Activated gamma-delta T cell treated with Interleukin-2 at 50 U/mL for 16 hours (primary cell): ENCODE results near the gene DCAF10.
"Not testable (repeated sequence)": the region's sequence is repeated elsewhere in the genome, so short reads cannot be mapped to it uniquely, and the experiment has no call there.

Experiments used
- DNase-seq: peaks from one replicate; pipeline ENCODE4 v3.0.0-alpha.2; 2020

DCAF10 gene

DNA sequence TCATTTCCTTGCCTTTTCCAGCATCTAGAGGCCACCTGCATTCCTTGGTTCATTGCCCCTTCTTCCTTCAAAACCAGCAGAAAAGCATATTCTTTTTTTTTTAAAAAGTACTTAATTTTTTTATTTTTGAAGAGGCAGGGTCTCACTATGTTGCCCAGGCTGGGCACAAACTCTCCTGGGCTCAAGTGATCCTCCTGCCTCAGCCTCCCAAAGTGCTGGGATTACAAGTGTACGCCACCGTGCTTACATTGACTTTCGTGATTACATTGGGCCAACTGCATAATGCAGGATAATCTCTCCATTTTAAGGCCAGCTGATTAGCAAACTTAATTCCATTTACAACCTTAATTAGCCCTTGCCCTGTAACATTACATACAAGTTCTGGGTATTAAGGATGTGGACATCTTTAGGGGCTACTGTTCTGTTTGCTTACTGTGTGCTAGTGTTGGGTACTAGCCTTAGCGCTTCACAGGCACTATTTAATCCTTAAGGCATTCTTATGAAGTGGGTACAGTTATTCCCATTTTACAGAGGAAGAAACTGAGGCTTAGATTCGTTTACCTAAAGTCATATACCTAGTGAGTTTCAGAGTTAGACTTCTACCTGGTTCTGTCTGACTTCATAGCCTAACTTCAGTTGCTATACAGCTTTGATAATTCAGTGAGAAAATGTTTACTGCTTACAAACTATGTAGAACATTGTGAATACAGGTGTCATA is 69.6 kb downstream of the DCAF10 start:
- DNase-seq = no peak

GRCh38 chr9:37870799-37871176 is 70.2 kb downstream of the DCAF10 start:
- DNase-seq = no peak

DNA sequence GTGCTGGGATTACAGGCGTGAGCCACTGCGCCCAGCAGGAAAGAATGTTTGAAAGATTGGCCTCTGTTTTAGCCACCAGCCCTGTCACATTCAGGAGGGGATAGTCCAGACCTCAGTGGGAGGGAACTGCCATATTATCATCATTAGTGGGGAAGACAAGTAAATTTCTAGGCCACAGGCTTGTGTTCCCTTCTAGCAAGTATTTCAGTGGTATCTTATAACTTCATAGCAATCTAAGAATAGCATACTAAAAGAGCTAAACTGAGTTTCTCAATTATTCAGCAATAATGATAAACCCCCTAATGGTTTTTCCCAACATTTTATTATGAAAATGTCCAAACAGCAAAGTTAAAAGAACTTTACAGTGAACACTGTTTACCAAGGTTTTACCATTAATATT is 73.4 kb downstream of the DCAF10 start:
- DNase-seq = no peak

DNA sequence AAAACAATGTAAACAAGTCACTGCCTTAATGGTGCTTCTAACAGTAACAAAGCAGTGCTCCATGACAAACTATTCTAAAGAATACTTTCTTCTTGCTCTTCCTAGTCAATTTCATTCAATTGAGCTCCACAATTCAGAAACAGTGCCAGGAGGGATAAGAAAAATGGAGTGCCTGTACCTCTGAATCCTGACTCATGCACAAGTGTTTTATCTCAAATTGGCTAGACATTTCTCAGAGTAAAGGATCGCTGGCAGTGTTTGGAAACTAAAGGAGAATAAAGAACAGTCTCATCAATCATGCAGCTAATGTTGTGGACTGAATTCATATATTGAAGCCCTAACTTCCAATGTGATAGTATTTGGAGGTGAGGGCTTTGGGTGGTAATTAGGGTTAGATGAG is 75.8 kb downstream of the DCAF10 start:
- DNase-seq = no peak

DNA sequence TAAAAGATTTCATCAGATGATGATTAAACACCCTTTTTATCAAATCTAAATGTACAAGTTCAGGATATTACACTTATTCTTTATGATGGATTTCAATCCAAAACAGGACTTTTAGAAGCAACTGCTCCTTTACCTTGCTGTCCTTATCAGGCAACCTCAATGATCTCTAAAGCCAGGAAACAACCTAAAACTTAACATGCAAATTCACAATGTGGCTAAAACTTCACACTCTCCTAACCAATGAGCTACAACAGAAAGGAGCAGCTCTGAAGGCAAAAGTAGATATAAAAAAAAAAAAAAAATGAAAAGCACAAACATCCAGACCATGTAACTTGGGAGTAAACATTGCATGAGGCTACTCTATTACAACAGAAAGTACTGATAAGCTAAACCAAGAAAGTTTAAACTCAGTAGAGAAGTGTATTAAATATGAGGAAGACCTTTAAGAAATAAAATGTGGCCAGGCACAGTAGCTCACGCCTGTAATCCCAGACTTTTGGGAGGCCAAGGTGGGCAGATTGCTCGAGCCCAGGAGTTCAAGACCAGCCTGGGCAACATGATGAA is 80.4 kb downstream of the DCAF10 start:
- no peak for DNase-seq

- DNase-seq = not testable (repeated sequence)
Measured at GRCh38 chr9:37887977-37888583, 87.5 kb downstream of the DCAF10 start.

- no peak for DNase-seq
Measured at GRCh38 chr9:37889536-37889935, 88.9 kb downstream of the DCAF10 start.

DNA sequence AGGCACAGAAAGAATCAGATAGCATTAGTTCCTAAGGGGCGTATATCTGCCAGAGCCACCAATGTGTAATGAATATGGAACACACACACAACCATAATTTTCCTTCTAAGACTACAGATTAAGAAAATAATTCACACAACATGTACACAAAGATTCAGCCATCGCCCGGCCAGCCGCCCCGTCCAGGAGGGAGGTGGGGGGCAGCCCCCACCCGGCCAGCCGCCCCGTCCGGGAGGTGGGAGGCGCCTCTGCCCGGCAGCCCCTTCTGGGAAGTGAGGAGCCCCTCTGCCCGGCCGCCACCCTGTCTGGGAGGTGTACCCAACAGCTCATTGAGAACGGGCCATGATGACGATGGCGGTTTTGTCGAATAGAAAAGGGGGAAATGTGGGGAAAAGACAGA is 90.4 kb downstream of the DCAF10 start:
- DNase-seq = not testable (repeated sequence)

- DNase-seq = no peak
Measured at GRCh38 chr9:37892063-37892462, 91.5 kb downstream of the DCAF10 start.

DNA sequence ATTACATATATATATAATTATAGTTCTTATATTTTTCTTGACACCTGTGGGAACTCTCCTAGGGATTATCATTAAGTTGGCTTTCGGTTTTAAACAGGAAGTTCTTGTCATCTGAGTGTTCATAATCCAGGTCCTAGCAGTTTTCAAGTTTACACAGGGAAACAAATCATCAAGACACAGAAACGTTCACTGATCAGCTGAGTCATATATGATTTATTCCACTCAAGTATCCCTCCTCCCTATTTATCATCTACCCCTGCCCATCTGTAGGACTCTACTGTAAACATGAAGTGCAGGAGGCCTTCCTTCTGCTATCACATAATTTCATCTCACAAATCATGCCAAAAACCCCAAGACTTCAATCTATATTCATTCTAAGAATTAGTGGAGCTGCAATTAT is 97.1 kb downstream of the DCAF10 start:
- no peak for DNase-seq

- no peak for DNase-seq
Measured at GRCh38 chr9:37899041-37899440, 98.4 kb downstream of the DCAF10 start.

DNA sequence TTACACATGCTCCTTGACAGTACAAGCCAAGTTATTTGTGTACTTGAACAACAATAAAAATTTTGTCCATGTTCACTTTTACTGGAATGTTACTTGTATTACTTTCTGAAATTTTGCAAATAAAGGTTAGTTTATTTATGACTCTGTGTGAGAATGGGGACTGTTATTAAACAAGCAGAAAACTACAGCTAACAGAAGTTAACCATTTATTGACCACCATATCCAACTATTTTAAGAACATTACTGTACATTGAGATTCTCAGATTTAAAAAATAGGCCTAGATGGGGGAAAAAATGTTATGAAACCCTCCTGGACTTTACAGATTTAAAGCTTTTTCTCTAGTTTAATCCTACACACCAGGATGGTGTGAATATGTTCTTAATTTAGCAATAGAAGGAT is 101.5 kb downstream of the DCAF10 start:
- no peak for DNase-seq

DNA sequence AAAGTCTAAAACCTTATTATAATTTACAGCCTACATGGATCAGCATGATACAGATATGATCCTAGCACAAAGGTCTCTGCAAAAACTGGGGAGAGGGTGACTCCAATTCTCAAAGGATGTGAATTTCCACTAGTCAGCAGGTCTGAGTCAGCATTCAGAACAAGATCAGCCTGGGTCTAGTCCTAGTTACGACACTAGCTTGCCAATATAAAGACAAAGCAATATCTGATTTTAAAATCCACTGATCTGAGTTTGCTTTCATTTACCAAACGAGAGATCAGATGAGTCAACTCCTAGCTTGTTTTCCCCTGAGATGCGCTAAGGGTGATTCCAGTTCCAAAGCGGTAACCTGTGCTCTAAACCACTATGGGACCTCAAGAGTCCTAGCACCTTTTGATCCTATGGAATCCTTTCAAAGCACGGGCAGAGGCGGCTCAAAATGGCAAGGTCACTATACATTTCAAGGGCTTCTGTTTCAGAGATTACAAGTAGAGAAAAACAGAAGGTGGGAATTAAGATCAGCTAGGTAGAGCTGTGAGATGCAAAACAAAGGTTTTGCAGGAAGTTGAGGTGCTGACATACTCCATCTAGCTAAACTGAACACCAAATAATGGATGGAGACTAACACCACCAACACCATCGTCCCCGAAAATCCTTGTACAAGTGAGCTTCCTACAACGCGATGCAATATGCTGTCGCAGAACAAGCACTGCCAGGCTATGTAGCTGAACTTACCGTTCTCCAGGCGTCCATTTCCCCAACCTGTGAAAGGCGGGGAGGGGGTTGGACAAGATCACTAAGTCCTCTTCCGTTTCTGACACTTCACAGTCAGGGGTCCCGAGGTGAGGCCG is 102.4 kb downstream of the DCAF10 start:
- DNase-seq = no peak

- DNase-seq = peak; percentile 97
Measured at GRCh38 chr9:37903647-37904444, 103.2 kb downstream of the DCAF10 start, which contains the start of gene SLC25A51. Gene SLC25A51, minus strand, starts transcription at chr9:37904127. Its CDS starts 15,577 bp downstream, at chr9:37888550.

- DNase-seq = no peak
Measured at GRCh38 chr9:37904445-37905130, 104.0 kb downstream of the DCAF10 start.

- DNase-seq = no peak
Measured at GRCh38 chr9:37905131-37905505, 104.5 kb downstream of the DCAF10 start.

DNA sequence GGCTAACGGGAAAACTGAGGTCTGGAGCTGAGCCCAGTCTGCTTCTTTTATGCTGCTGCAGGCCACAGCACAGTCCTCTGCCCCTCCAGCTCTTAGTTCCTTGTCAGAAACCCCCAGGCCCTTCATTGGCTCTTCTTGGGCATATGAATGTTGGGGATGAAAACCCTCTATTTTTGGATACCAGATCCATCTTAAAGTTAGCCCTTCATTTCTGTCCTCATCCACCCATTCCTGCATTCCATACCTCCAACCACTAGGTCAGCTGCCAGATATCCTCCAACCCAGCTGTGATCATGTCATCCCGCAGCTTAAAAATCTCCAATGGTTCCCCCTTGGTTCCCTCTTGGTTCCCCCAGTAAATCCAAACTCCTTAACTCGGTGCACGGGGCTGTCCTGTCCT is 105.2 kb downstream of the DCAF10 start:
- no peak for DNase-seq

- DNase-seq = no peak
Measured at GRCh38 chr9:37906312-37907239, 106.0 kb downstream of the DCAF10 start.

- no peak for DNase-seq
Measured at GRCh38 chr9:37908283-37908682, 107.7 kb downstream of the DCAF10 start.

DNA sequence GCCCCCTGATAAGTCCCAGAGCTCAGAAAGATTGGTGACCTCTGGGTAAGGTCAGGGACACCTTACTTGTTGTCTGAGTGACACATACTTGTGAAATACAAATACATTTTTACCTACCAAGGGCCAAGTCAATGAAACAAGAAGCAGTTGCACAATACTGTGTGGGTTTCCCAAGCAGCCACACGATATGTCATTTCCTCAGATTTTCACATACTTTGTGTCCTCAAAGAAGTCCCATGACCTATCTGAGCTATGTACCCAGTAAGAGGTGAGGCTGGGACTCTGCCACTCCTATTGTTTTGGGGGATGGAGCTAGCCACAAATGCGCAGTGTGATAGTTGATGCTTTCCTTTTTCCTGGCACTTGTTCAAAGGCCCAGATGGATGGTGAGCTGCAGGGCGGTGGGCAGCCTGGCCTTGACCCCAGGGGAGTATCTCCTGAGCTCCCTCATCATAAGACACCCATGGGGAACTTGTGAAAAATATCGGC is 108.1 kb downstream of the DCAF10 start:
- DNase-seq = no peak

DNA sequence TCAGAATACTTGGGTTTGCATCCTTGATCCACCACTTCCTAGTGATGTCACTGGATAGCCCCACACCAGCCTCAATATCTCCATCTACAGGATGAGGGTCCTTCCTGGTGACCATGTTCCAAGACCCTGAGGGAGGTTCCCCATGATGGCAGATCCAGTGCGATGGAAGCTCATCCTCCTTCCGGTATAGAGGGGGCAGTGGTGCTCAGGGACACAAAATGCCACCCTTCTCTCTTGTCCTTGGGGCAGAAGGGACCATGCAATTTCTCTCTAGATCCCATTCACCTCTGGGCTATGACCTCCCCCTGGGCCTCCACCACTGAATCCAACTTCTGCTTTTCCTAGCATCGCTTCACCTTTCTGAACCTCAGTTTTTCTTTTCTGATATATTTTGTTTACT is 108.7 kb downstream of the DCAF10 start:
- DNase-seq = no peak
